C4-2B (cell line): ENCODE results near the gene MED9.

Experiments used
- H3K27ac ChIP-seq: fragments of 450-650 bp; 2 replicates; pipeline ENCODE4 v1.5.1; 2017
- ZFX ChIP-seq: fragments of 450-650 bp; IDR thresholded peaks from 2 replicates; pipeline ENCODE4 v1.6.1; 2017
- TF ChIP-seq, protein P1 (sequence below): fragments of 450-650 bp; conservative IDR thresholded peaks from 2 replicates; pipeline ENCODE4 v1.5.1; 2017; ENCODE audit warnings: mild to moderate bottlenecking

MED9 gene

DNA sequence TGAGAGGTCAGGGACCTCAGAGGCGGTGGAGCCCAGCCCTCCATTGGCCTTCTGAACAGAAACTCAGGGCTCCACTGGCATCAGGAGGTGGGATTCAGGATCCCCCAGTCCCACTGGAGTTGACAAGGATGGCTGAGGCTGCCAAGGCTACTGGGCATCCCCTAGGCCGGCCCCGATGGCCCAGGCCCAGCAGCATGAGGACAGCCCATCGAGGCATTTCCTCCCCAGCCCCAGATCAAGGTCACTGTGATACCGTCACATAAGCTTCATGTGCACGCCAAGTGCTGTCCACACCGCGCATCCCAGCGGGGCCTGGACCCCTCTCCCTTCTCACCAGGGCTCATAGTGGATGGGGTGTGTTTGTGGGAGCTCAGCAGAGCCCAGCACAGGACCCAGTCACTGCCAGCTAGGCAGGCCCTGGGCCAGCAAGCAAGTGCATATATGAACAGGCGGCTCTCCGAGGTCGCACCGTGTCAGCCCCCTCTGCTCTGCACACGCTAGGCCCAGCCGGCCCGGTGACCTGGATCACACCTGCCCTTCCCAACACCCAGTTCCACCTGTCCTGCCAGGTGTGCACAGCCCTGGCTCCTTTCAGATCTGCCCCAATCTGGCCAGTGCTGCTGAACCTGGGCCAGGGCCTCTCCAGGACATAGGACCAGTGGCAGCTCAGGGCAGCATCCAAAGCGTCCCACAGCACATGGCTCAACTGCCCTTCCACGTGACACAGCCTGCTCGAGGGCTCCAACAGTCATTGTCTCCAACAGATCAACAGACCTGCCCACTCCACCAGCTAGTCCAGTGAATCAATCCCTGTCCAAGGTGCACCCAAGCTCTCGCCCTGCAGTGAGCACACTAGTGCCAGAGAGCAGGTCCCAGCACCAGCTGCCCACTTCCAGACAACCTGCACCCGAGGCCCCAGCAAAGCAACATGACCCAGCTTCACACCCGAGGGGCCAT lies 52.2 kb downstream of the MED9 start:
- peak overlapping the region; percentile 14; the same call in 1 of the 2 replicates for H3K27ac ChIP-seq
- TF ChIP-seq ZFX: no peak

DNA sequence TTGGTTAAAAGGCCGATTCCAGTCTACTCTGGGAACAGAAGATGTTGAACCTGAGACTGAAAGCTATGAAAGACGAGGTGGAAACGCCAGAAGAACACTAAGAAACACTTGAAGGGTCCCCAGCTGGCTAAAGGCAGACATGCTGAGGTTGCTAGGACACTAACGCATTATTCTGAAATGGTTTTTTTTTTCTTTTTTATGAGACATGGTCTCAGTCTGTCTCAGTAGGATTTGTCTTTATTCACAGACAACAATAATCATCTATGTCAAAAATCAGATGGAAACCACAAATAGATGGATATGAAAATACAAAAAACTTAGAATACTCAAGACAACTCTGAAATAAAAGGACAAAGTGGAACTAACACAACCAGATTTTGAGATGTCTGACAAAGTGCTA lies 54.4 kb downstream of the MED9 start:
- no peak overlapping the region for H3K27ac ChIP-seq
- TF ChIP-seq, protein P1, sequence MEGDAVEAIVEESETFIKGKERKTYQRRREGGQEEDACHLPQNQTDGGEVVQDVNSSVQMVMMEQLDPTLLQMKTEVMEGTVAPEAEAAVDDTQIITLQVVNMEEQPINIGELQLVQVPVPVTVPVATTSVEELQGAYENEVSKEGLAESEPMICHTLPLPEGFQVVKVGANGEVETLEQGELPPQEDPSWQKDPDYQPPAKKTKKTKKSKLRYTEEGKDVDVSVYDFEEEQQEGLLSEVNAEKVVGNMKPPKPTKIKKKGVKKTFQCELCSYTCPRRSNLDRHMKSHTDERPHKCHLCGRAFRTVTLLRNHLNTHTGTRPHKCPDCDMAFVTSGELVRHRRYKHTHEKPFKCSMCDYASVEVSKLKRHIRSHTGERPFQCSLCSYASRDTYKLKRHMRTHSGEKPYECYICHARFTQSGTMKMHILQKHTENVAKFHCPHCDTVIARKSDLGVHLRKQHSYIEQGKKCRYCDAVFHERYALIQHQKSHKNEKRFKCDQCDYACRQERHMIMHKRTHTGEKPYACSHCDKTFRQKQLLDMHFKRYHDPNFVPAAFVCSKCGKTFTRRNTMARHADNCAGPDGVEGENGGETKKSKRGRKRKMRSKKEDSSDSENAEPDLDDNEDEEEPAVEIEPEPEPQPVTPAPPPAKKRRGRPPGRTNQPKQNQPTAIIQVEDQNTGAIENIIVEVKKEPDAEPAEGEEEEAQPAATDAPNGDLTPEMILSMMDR: no peak
- TF ChIP-seq ZFX: no peak

DNA sequence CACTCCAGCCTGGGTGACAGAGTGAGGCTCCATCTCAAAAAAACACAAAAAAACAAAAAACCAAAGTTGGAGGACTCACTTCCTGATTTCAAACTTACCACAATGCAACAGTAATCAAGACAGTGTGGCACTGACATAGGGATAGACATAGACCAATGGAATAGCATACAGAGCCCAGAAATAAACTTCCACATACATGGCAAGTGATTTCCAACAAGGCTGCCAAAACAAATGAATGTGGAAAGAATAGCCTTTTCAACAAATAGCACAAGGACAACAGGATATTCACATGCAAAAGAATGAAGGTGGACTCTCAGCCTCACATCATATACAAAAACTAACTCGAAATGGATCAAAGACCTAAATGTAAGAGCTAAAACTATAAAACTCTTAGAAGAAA lies 56.2 kb downstream of the MED9 start:
- TF ChIP-seq, protein P1: no peak
- no peak for TF ChIP-seq ZFX
- H3K27ac ChIP-seq: no peak overlapping the region

DNA sequence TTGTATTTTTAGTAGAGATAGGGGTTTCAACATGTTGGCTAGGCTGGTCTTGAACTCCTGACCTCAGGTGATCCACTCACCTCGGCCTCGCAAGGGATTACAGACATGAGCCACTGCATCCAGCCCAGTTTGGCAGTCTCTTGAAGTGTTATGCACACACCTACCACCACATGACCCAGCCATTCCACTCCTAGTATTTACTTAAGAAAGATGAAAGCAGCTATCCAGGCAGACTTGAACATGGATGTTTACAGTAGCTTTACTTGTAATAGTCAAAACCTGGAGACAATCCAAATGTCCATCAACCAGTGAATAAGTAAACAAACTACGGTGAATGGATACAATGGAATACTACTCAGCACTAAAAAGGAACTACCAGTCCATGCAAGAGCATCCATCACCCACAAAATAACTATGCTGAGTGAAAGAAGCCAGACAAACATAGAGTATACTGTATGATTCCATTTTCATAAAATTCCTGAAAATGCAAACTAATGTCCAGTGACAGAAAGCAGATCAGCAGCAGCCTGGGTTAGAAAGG lies 57.2 kb downstream of the MED9 start:
- H3K27ac ChIP-seq: peak overlapping the region; percentile 28; the same call in 1 of the 2 replicates
- no peak for TF ChIP-seq ZFX
- TF ChIP-seq, protein P1: no peak

DNA sequence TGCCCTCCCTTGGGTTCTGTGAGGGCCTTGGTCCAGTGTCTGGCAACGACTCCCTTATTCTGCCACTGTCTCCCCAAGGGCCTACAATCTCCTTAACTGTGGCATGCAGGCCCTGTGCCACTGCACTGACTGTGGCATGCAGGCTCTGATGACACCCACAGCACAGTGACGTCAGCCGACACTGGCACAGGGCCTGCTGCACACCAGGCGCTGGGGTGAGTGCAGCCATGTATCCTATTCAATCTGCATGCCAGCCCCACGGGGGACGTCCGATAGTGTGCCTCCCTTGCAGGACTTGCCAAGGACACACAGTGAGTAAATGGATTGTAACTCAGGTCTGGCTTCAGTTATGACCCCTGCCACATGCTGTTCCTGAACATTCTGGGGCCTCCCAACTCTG lies 59.2 kb downstream of the MED9 start:
- TF ChIP-seq, protein P1: no peak
- peak; percentile 14; the same call in 1 of the 2 replicates for TF ChIP-seq ZFX
- H3K27ac ChIP-seq: peak overlapping the region; percentile 95

DNA sequence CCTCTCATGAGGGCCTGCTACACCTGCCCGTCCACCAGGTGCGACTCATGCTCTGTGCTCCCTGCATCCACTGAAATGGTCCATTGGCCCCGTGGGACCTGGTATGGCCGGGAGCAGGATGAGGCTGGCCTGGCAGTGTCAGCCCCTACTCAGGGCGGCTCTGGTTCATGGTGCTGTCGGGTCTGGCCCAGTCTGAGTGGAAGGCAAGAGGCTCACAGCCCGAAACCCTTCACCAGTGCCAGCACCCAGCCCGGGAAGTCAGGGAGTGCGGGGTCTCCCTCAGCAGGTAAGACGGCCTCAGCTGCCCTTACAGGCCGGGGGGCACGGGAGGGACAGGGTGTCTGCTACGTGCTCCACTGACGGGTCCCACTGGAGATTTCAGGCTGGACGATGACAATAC lies 59.9 kb downstream of the MED9 start:
- TF ChIP-seq, protein P1: no peak
- TF ChIP-seq ZFX: no peak
- H3K27ac ChIP-seq: peak overlapping the region; percentile 95

DNA sequence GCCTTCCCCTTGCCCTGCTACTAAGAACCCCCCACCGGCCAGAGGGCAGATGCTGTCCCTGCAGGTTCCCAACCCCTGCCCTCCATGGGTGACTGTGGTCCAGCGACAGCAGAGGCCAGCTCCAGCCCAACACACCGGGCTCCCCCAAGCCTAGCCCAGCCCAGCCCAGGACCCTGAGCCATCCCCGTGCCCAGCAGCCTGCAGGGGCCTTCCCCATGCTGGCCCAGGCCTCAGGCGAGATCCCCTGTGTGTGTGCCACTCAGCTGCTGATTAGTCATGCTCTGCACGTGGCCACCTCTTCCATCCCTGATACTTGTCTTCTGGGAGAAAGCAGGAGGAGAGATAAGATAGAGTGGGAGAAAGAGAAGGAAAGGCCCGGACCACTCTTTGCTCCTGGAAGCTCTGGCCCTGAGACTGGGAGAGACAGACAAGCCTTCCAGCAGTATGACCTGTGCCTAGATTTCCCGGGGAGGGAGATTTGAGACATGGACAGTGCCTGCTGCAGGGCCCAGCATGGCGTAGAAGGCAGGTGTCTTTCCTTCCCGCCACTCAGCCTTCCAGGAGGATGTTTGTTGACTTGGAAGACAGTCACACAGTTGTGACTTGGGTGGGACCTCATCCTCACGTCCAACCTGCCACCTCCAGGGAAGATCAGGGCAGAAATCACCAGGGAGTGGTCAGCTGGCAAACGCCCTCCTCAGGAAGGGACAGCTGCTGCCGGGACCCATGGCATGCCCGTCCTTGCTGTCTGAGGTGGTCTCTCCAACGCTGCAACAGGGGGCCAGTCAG lies 60.7 kb downstream of the MED9 start:
- H3K27ac ChIP-seq: peak overlapping the region; percentile 95
- no peak for TF ChIP-seq ZFX
